Measurements from ENCODE around the gene SSRP1. TPM values are rescaled to one million over a fixed set of nuclear protein-coding genes. Genes with fewer than 3 reads are reported as not detected.

The SSRP1 gene
- total and polyA plus RNA-seq, 2 of the 13 experiments (the other 11 are each of a cell fraction or from before 2014, with no cell fraction given): 93.6 to 129 TPM

GRCh38 chr11:57345555-57346211 is 10.0 kb upstream of the SSRP1 start (continued):
- no peak for TF ChIP-seq ZNF503 (CRISPR knock-in tag; IDR thresholded peaks at IDR 0.05)
- TF ChIP-seq ZNF883 (CRISPR knock-in tag; IDR thresholded peaks at IDR 0.05; ENCODE audit: not compliant biosample characterization): no peak
- TF ChIP-seq PHF8 (CRISPR knock-in tag; IDR thresholded peaks at IDR 0.05): 0 out of 2 replicates have a peak, but pooled peaks have one; percentile 11
- no peak for TF ChIP-seq ZNF335 (CRISPR knock-in tag; IDR thresholded peaks at IDR 0.05)
- TF ChIP-seq MAZ (IDR thresholded peaks at IDR 0.05; ENCODE audit: borderline replicate concordance, low read depth, low read length): peak; percentile 41; the same call in 1 of the 2 replicates
- TF ChIP-seq MAZ (CRISPR knock-in tag; IDR thresholded peaks at IDR 0.05; ENCODE audit: low read depth): no peak
- TF ChIP-seq FOXC1 (CRISPR knock-in tag; IDR thresholded peaks at IDR 0.05; ENCODE audit: borderline replicate concordance): no peak
- no peak for TF ChIP-seq MLXIP (CRISPR knock-in tag; IDR thresholded peaks at IDR 0.05; ENCODE audit: borderline replicate concordance)
- no peak for TF ChIP-seq SMARCE1 (IDR thresholded peaks at IDR 0.05; ENCODE audit: borderline replicate concordance)
- peak; percentile 30; the same call in 1 of the 2 replicates for TF ChIP-seq THAP11 (CRISPR knock-in tag; IDR thresholded peaks at IDR 0.05)
- peak; percentile 47; the same call in 1 of the 2 replicates for TF ChIP-seq RAD21 (CRISPR knock-in tag; IDR thresholded peaks at IDR 0.05)
- peak; percentile 91 for TF ChIP-seq ZNF740 (CRISPR knock-in tag; IDR thresholded peaks at IDR 0.05)
- 0 out of 2 replicates have a peak, but pooled peaks have one; percentile 19 for TF ChIP-seq ONECUT2 (CRISPR knock-in tag; IDR thresholded peaks at IDR 0.05)
- peak; percentile 53; the same call in 1 of the 2 replicates for TF ChIP-seq SMC3 (IDR thresholded peaks at IDR 0.05; ENCODE audit: low read length)

Measured in HepG2 (cell line).